ENCODE measurements around the gene CACNA1D. TPM values are rescaled to one million over a fixed set of nuclear protein-coding genes. Genes with fewer than 3 reads are reported as not detected.
A peak's percentile ranks its signal among the peaks of the same experiment; 100 is the strongest.

The CACNA1D gene
- total RNA-seq, 1 experiment from 2014 or later = not detected

GRCh38 chr3:53709256-53709655 is 214.8 kb downstream of the CACNA1D start:
- Histone ChIP-seq H3K4me1 (ENCODE audit: low read length) (no peaks in the 10 kb centered on the region), H4K20me1 (ENCODE audit: insufficient read depth, low read depth, low read length) (no peaks in the 10 kb centered on the region), H3K4me3 (ENCODE audit: low read length) (no peak overlapping the region), H3K27ac (ENCODE audit: low read length) (no peak overlapping the region), H3K79me2 (ENCODE audit: low read length) (no peaks in the 10 kb centered on the region), H3K9me3 (ENCODE audit: low read length) (no peaks in the 10 kb centered on the region), H3K9me2 (replicated peaks; ENCODE audit: insufficient read depth, low read length) (no peaks in the 10 kb centered on the region), H3K27me3 (ENCODE audit: low read length) (no peaks in the 10 kb centered on the region), H3K9ac (ENCODE audit: low read length) (no peak overlapping the region), H3K4me2 (ENCODE audit: low read depth, low read length, poor library complexity, severe bottlenecking) (no peak overlapping the region), H2AFZ (ENCODE audit: low read length) (no peak overlapping the region), H3K36me3 (ENCODE audit: insufficient read depth, low read length) (no peaks in the 10 kb centered on the region)
- no peak for DNase-seq

GRCh38 chr3:53709860-53710674 is 215.7 kb downstream of the CACNA1D start:
- no peak overlapping the region for H3K4me2 ChIP-seq (ENCODE audit: low read depth, low read length, poor library complexity, severe bottlenecking)
- H3K27ac ChIP-seq (ENCODE audit: low read length) = no peak overlapping the region
- no peaks in the 10 kb centered on the region for H3K4me1 ChIP-seq (ENCODE audit: low read length)
- no peak overlapping the region for H3K4me3 ChIP-seq (ENCODE audit: low read length)
- H3K9me2 ChIP-seq (replicated peaks; ENCODE audit: insufficient read depth, low read length) = no peaks in the 10 kb centered on the region
- no peaks in the 10 kb centered on the region for H4K20me1 ChIP-seq (ENCODE audit: insufficient read depth, low read depth, low read length)
- no peaks in the 10 kb centered on the region for H3K79me2 ChIP-seq (ENCODE audit: low read length)
- no peaks in the 10 kb centered on the region for H3K36me3 ChIP-seq (ENCODE audit: insufficient read depth, low read length)
- H3K9ac ChIP-seq (ENCODE audit: low read length) = no peak overlapping the region
- peak overlapping the region; percentile 53; the same call in 1 of the 2 replicates for H2AFZ ChIP-seq (ENCODE audit: low read length)
- no peaks in the 10 kb centered on the region for H3K9me3 ChIP-seq (ENCODE audit: low read length)
- no peaks in the 10 kb centered on the region for H3K27me3 ChIP-seq (ENCODE audit: low read length)
- DNase-seq = peak; percentile 83

GRCh38 chr3:53711387-53711786 is 217.0 kb downstream of the CACNA1D start:
- H3K4me3 ChIP-seq (ENCODE audit: low read length) = no peak overlapping the region
- H3K4me1 ChIP-seq (ENCODE audit: low read length) = no peaks in the 10 kb centered on the region
- H3K4me2 ChIP-seq (ENCODE audit: low read depth, low read length, poor library complexity, severe bottlenecking) = no peak overlapping the region
- H3K79me2 ChIP-seq (ENCODE audit: low read length) = no peaks in the 10 kb centered on the region
- H2AFZ ChIP-seq (ENCODE audit: low read length) = no peak overlapping the region
- no peak overlapping the region for H3K9ac ChIP-seq (ENCODE audit: low read length)
- H3K27me3 ChIP-seq (ENCODE audit: low read length) = no peaks in the 10 kb centered on the region
- no peak overlapping the region for H3K27ac ChIP-seq (ENCODE audit: low read length)
- H4K20me1 ChIP-seq (ENCODE audit: insufficient read depth, low read depth, low read length) = no peaks in the 10 kb centered on the region
- no peaks in the 10 kb centered on the region for H3K9me3 ChIP-seq (ENCODE audit: low read length)
- no peaks in the 10 kb centered on the region for H3K9me2 ChIP-seq (replicated peaks; ENCODE audit: insufficient read depth, low read length)
- no peaks in the 10 kb centered on the region for H3K36me3 ChIP-seq (ENCODE audit: insufficient read depth, low read length)
- DNase-seq = no peak

- Histone ChIP-seq H3K4me3 (ENCODE audit: low read length) (no peak overlapping the region), H3K9me3 (ENCODE audit: low read length) (no peaks in the 10 kb centered on the region), H4K20me1 (ENCODE audit: insufficient read depth, low read depth, low read length) (no peaks in the 10 kb centered on the region), H3K79me2 (ENCODE audit: low read length) (no peaks in the 10 kb centered on the region), H3K4me2 (ENCODE audit: low read depth, low read length, poor library complexity, severe bottlenecking) (no peak overlapping the region), H3K9ac (ENCODE audit: low read length) (no peak overlapping the region), H3K36me3 (ENCODE audit: insufficient read depth, low read length) (no peaks in the 10 kb centered on the region), H2AFZ (ENCODE audit: low read length) (no peak overlapping the region), H3K27me3 (ENCODE audit: low read length) (no peaks in the 10 kb centered on the region), H3K27ac (ENCODE audit: low read length) (no peak overlapping the region), H3K4me1 (ENCODE audit: low read length) (no peaks in the 10 kb centered on the region), H3K9me2 (replicated peaks; ENCODE audit: insufficient read depth, low read length) (no peaks in the 10 kb centered on the region)
- DNase-seq = no peak
These were observed 218.5 kb downstream of the CACNA1D start for GRCh38 chr3:53712817-53713388.

- H3K9me2 ChIP-seq (replicated peaks; ENCODE audit: insufficient read depth, low read length) = no peaks in the 10 kb centered on the region
- no peaks in the 10 kb centered on the region for H3K79me2 ChIP-seq (ENCODE audit: low read length)
- H3K9me3 ChIP-seq (ENCODE audit: low read length) = no peaks in the 10 kb centered on the region
- H3K4me1 ChIP-seq (ENCODE audit: low read length) = no peaks in the 10 kb centered on the region
- no peak overlapping the region for H3K9ac ChIP-seq (ENCODE audit: low read length)
- no peak overlapping the region for H2AFZ ChIP-seq (ENCODE audit: low read length)
- no peak overlapping the region for H3K4me2 ChIP-seq (ENCODE audit: low read depth, low read length, poor library complexity, severe bottlenecking)
- H3K36me3 ChIP-seq (ENCODE audit: insufficient read depth, low read length) = no peaks in the 10 kb centered on the region
- H3K27me3 ChIP-seq (ENCODE audit: low read length) = no peaks in the 10 kb centered on the region
- H4K20me1 ChIP-seq (ENCODE audit: insufficient read depth, low read depth, low read length) = no peaks in the 10 kb centered on the region
- no peak overlapping the region for H3K27ac ChIP-seq (ENCODE audit: low read length)
- DNase-seq = no peak
- no peak overlapping the region for H3K4me3 ChIP-seq (ENCODE audit: low read length)
These were observed 219.2 kb downstream of the CACNA1D start for GRCh38 chr3:53713626-53714025.

- Histone ChIP-seq H3K9ac (ENCODE audit: low read length) (no peak overlapping the region), H3K27me3 (ENCODE audit: low read length) (no peaks in the 10 kb centered on the region), H3K4me2 (ENCODE audit: low read depth, low read length, poor library complexity, severe bottlenecking) (no peak overlapping the region), H2AFZ (ENCODE audit: low read length) (no peak overlapping the region), H3K36me3 (ENCODE audit: insufficient read depth, low read length) (no peaks in the 10 kb centered on the region), H3K27ac (ENCODE audit: low read length) (no peak overlapping the region), H4K20me1 (ENCODE audit: insufficient read depth, low read depth, low read length) (no peaks in the 10 kb centered on the region), H3K9me3 (ENCODE audit: low read length) (no peaks in the 10 kb centered on the region), H3K4me3 (ENCODE audit: low read length) (no peak overlapping the region), H3K4me1 (ENCODE audit: low read length) (no peaks in the 10 kb centered on the region), H3K9me2 (replicated peaks; ENCODE audit: insufficient read depth, low read length) (no peaks in the 10 kb centered on the region), H3K79me2 (ENCODE audit: low read length) (no peaks in the 10 kb centered on the region)
- DNase-seq = no peak
These were observed 221.5 kb downstream of the CACNA1D start for GRCh38 chr3:53715815-53716483.

GRCh38 chr3:53716998-53717397 is 222.6 kb downstream of the CACNA1D start:
- Histone ChIP-seq H3K4me1 (ENCODE audit: low read length) (no peaks in the 10 kb centered on the region), H3K27me3 (ENCODE audit: low read length) (no peaks in the 10 kb centered on the region), H3K4me2 (ENCODE audit: low read depth, low read length, poor library complexity, severe bottlenecking) (no peak overlapping the region), H3K36me3 (ENCODE audit: insufficient read depth, low read length) (no peaks in the 10 kb centered on the region), H3K9ac (ENCODE audit: low read length) (no peak overlapping the region), H3K9me2 (replicated peaks; ENCODE audit: insufficient read depth, low read length) (no peaks in the 10 kb centered on the region), H2AFZ (ENCODE audit: low read length) (no peak overlapping the region), H3K27ac (ENCODE audit: low read length) (no peak overlapping the region), H4K20me1 (ENCODE audit: insufficient read depth, low read depth, low read length) (no peaks in the 10 kb centered on the region), H3K9me3 (ENCODE audit: low read length) (no peaks in the 10 kb centered on the region), H3K79me2 (ENCODE audit: low read length) (no peaks in the 10 kb centered on the region), H3K4me3 (ENCODE audit: low read length) (no peak overlapping the region)
- DNase-seq = no peak

- H3K36me3 ChIP-seq (ENCODE audit: insufficient read depth, low read length) = no peaks in the 10 kb centered on the region
- H3K79me2 ChIP-seq (ENCODE audit: low read length) = no peaks in the 10 kb centered on the region
- H3K27ac ChIP-seq (ENCODE audit: low read length) = no peak overlapping the region
- H3K4me2 ChIP-seq (ENCODE audit: low read depth, low read length, poor library complexity, severe bottlenecking) = no peak overlapping the region
- H3K9me3 ChIP-seq (ENCODE audit: low read length) = no peaks in the 10 kb centered on the region
- no peaks in the 10 kb centered on the region for H3K9me2 ChIP-seq (replicated peaks; ENCODE audit: insufficient read depth, low read length)
- H3K4me1 ChIP-seq (ENCODE audit: low read length) = no peaks in the 10 kb centered on the region
- no peaks in the 10 kb centered on the region for H4K20me1 ChIP-seq (ENCODE audit: insufficient read depth, low read depth, low read length)
- DNase-seq = no peak
- H2AFZ ChIP-seq (ENCODE audit: low read length) = no peak overlapping the region
- no peak overlapping the region for H3K9ac ChIP-seq (ENCODE audit: low read length)
- no peak overlapping the region for H3K4me3 ChIP-seq (ENCODE audit: low read length)
- no peaks in the 10 kb centered on the region for H3K27me3 ChIP-seq (ENCODE audit: low read length)
These were observed 224.1 kb downstream of the CACNA1D start for GRCh38 chr3:53718462-53718861.

All from Karpas-422 (cell line).